HEK293T (cell line): ENCODE measurements around the gene SPOCK3.

ENCODE experiments used
- ARNT ChIP-seq: fragments of 450-650 bp; IDR thresholded peaks from 2 replicates; pipeline ENCODE4 v1.6.1; 2017; ENCODE audit warnings: mild to moderate bottlenecking
- CTBP1 ChIP-seq: fragments of 450-650 bp; IDR thresholded peaks from 2 replicates; pipeline ENCODE4 v1.6.1; 2016; ENCODE audit warnings: borderline replicate concordance
- ELF4 ChIP-seq: fragments of 450-650 bp; IDR thresholded peaks from 2 replicates; pipeline ENCODE4 v1.6.1; 2017; ENCODE audit warnings: antibody characterized with exemption
- FOXA1 ChIP-seq: fragments of 450-650 bp; IDR thresholded peaks from 2 replicates; pipeline ENCODE4 v1.6.1; 2016; ENCODE audit warnings: mild to moderate bottlenecking
- FOXK2 ChIP-seq: fragments of 450-650 bp; IDR thresholded peaks from 2 replicates; pipeline ENCODE4 v1.6.1; 2016; ENCODE audit warnings: mild to moderate bottlenecking
- FOXM1 ChIP-seq: fragments of 450-650 bp; IDR thresholded peaks from 2 replicates; pipeline ENCODE4 v1.6.1; 2017; ENCODE audit warnings: mild to moderate bottlenecking, borderline replicate concordance
- HDGF ChIP-seq: fragments of 450-650 bp; IDR thresholded peaks from 2 replicates; pipeline ENCODE4 v1.6.1; 2017; ENCODE audit warnings: antibody characterized with exemption, borderline replicate concordance
- L3MBTL2 ChIP-seq: fragments of 450-650 bp; conservative IDR thresholded peaks from 2 replicates; pipeline ENCODE4 v1.6.1; 2016; ENCODE audit warnings: mild to moderate bottlenecking
- LEF1 ChIP-seq: fragments of 450-650 bp; IDR thresholded peaks from 2 replicates; pipeline ENCODE4 v1.6.1; 2017; ENCODE audit warnings: mild to moderate bottlenecking, borderline replicate concordance
- NFRKB ChIP-seq: fragments of 450-650 bp; IDR thresholded peaks from 2 replicates; pipeline ENCODE4 v1.6.1; 2016; ENCODE audit warnings: mild to moderate bottlenecking, moderate library complexity
- SP1 ChIP-seq: fragments of 450-650 bp; IDR thresholded peaks from 2 replicates; pipeline ENCODE4 v1.6.1; 2017
- SUZ12 ChIP-seq: fragments of 450-650 bp; IDR thresholded peaks from 2 replicates; pipeline ENCODE4 v1.6.1; 2016; ENCODE audit warnings: mild to moderate bottlenecking
- ZNF384 ChIP-seq: fragments of 450-650 bp; IDR thresholded peaks from 2 replicates; pipeline ENCODE4 v1.6.1; 2016
- TF ChIP-seq, protein P1 (sequence below): fragments of 450-650 bp; IDR thresholded peaks from 2 replicates; pipeline ENCODE4 v1.6.1; 2016

DNA sequence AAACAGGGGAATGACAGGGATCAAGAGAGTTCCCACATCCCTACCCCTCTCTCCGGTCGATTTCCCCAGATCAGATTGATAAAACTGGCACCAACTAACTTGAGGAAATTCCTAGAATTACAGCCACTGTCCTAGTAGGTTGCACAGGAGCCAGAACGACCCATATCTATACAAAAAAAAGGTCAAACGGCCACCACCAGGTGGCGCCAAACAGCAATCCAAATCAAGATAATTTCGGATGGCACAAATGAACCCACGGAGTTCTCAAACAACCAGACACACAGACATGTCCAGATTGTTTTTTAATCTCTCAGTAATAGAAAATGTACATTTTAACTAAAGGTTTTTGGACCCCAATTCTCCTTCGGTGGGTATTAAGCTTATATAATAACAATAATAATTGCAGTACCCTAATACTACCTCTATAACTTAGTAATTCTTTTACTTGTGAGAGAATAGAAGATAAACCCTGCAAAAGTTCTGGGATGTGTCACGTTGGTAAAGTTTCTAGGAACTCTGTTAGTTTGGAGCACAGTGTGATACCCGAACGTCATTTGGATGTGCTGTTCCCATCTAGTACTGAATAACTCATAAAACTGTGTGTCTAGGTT, 212.6 kb downstream of the SPOCK3 start:
- TF ChIP-seq ELF4 (no peak), CTBP1 (no peak), HDGF (no peak), FOXK2 (no peak), FOXA1 (no peak), LEF1 (no peak), ZNF384 (no peak), SUZ12 (no peak), ARNT (no peak), NFRKB (no peak), SP1 (no peak), FOXM1 (no peak), L3MBTL2 (no peak)
- TF ChIP-seq, protein P1, sequence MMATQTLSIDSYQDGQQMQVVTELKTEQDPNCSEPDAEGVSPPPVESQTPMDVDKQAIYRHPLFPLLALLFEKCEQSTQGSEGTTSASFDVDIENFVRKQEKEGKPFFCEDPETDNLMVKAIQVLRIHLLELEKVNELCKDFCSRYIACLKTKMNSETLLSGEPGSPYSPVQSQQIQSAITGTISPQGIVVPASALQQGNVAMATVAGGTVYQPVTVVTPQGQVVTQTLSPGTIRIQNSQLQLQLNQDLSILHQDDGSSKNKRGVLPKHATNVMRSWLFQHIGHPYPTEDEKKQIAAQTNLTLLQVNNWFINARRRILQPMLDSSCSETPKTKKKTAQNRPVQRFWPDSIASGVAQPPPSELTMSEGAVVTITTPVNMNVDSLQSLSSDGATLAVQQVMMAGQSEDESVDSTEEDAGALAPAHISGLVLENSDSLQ = no peak
